Measurements from ENCODE around the gene CABLES1.

Gene CABLES1

DNA sequence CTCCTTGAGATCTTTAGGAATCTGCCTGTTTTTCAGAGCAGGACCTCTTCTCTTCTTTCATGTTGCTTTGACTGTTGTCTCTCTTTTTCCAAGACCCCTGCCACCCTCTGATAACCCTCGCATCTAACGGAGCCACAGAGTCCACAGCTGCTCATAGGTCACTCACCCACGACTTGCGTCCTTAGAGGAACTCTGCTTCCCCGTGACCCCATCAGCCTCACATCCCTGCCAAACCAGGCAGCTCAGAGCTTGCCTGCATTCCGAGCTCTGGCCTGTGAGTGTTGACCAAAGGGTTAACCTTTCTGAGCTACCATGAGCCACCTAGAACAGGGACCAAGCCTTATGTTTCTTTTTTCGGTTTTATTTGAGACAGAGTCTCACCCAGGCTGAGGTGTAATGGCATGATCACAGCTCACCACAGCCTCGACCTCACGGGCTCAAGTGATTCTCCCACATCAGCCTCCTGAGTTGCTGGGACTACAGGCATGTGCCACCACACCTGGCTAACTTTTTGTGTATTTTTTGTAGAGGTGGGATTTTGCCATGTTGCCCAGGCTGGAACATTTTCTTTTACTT, 36.4 kb downstream of the CABLES1 start:
- no peak for DNase-seq

DNA sequence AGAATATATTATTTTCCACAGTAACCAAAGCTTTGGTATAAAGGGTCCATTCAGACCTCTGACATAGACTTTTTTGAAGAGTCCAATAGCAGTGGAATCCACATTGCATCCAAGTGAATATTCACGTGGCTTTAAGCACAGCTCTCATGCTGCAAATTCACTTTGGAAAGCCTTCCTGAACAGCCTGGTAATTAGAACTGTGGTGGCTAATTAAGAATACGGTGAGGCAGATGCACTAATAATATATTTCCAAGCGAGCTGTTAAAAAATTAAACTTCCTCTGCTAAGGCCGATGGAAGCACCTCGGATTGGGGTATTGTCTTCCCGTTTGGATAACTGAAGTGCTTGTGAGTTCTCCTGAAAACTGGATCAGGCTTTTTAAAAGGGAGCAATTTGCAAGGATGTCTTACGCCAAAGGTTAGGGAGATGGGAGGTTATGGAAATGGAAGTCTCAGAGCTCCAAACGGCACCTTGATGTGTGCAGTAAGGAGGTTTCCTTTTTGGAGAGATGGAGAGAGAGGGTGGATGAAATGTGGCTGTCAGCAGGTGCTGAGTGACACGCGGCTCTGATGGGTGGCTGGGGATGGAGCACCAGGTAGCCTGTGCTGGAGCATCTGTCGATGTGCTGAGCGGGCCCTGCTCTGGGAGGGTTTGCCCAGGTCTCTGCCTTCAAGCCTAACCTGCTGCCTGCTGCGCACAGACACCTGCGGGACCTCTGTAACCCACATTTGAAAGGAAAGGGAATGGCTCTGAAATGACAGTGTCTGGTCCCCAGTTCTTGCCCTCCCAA, 37.5 kb downstream of the CABLES1 start:
- DNase-seq = no peak

DNA sequence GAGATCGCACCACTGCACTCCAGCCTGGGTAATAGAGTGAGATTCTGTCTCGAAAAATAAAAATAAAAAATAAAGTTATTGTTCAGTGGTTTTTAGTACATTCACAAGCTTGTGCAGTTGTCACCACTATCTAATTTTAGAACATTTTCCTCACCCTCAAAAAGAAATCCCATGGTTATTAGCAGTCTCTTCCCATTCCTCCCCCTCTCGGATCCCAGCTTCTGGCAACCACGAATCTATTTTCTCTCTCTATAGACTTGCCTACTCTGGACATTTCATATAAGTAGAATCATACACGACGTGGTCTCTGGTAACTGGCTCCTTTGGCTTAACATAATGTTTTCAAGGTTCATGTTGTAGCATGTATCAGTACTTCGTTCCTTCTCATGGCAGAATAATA, 38.6 kb downstream of the CABLES1 start:
- DNase-seq = no peak

DNA sequence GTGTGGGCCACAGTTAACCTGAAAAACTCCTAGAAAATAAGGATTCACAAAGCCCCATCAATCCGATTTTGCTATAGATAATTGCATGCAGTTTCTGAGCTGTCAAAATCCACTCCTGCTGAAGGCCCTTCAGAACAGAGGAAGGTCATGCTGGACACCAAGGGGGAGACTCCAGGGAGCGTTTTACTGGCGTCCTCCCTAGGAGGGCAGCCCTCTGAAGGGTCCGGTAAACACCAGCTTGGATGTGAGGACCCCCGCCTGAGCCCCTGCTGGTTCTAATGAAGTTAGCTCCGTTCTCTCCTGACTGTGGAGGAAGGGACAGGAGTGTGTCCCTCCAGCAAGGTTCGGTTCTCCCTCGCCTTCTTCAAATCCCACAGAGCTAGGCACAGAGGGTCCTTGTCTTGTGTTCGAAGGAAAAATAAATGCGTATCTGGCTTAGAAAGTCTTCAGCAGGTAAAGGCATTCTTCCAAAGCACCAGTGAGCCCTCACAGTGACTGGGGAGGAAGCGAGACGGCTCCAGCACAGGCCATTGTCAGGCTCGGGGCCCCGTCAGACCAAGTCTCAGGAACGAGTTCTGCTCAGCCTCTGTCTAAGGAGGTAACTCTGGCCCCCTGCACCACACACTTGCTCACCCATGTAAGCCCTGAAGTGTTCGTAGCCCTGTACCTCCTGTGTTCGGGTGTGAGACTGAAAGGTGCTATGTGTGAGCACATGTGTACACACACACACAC, 41.6 kb downstream of the CABLES1 start:
- no peak for DNase-seq

DNA sequence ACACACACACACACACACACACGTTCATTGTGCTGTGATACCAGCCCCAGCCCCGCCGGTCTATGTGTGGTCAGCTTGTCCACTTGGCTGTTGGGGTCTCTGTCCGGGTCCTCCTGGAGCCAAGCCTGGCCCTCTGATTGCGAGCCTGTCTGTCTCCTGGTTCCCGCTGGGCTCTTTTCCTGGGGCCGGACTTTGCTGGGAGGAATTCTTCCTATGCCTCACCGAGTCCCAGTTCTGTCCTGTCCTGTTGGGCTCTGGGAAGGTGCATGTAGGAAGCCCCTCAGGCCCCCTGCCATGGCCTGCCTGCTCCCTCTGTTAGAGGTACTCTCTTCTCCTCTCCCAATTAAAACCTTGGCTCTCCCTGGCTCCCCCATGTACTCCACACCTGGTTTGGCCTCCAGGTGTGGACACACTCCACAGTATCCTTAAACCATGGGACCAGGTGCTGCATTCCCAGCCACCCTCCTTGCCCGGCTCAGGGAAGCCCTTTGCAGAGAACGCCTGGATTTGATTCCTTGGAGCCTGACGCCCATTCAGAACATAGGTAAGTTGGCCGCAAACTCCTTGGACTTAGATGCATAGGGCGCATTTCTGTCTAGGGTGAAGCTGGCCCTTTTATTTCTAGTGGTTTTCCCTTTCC, 42.3 kb downstream of the CABLES1 start:
- no peak for DNase-seq

DNA sequence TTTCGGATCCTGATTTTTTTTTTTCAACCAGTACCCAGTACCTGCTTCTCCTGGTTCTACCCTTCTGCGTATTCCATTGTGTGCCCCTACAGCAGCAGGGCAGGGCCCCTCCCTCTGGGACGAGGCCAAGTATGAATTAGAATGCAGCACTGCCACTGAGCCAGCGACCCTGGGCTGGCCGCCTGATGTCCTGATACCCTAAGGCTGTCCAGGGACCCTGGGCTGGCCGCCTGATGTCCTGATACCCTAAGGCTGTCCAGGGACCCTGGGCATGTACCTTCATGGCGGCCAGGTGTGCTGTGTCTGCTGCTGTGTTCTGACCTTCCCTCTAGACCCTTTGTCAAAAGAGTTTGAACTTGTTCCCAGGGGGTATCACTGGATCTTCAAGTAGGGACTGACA, 42.9 kb downstream of the CABLES1 start:
- no peak for DNase-seq

DNA sequence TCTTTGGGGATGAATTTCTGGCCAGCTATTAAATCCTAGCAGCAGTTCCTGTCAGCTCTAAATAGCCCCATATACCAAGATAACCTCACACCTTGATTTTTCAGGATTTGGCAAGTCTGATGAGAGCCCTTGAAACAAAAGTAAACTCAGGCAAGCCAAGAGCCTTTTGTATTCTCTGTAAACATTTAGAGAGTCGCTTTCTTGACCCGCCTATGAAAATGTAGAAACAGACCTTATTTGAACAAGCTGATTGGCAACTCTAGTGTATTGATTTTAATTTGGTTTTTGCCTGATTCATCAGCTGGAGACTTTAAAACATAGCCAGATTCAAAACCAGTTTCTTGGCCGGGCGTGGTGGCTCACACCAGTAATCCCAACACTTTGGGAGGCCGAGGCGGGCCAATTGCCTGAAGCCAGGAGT, 43.4 kb downstream of the CABLES1 start:
- DNase-seq = no peak

DNA sequence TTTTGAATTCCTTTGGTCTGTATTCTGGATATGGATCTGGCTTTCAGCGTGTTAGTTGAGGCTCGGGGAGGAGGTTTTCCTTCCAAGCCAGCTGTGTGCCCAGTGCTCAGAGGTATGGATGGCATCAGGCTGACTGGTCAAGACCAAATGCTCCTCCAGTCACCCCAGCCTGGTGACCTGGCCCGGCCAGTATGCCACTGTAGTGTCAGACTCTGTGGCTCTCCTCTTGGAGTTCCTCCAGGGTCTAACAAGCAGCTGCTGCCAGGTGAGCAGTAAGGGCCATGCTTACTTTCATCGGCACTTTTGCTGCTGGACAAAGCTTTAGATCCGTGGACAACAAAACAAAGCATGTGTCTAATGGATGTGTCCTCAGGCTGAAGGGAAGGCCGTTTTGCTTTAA, 44.1 kb downstream of the CABLES1 start:
- DNase-seq = no peak

DNA sequence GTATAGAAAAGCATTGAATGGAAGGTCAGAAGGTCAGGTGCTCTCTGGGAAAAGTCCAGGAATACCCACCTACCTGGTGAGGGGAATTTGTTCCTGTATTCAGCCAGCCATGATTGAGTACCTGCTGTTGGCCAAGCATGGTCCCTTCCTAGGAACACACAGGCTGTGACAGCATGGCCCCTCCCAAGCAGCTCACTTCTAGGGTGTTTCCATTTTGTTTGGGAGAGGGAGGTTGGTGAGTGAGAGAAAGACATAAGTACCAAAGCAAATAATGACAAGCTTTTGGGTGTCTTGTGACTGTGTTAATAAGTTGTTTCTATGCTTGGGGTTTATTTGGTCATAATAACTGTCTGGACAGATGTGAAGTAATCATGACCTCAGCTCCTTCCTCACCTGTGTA, 46.3 kb downstream of the CABLES1 start:
- DNase-seq = no peak

DNA sequence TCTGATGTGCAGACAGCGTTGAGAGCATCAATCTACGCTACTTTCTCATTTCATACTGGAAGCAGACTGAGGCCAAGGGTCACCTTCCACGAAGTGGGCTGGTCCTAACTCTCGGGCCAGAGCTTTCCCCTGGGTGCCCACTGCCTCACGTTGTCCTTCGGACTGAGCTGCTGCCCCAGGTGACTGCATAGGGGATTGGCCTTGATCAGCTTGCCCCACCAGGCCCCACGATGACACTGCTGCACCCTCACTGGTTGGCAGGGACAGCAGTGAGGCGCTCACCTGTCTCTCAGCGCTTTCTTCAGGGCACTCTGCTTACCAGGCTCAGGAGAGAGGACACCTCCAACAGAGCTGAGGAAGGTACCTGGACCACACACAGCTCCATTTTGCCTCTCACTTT, 47.3 kb downstream of the CABLES1 start:
- no peak for DNase-seq

DNA sequence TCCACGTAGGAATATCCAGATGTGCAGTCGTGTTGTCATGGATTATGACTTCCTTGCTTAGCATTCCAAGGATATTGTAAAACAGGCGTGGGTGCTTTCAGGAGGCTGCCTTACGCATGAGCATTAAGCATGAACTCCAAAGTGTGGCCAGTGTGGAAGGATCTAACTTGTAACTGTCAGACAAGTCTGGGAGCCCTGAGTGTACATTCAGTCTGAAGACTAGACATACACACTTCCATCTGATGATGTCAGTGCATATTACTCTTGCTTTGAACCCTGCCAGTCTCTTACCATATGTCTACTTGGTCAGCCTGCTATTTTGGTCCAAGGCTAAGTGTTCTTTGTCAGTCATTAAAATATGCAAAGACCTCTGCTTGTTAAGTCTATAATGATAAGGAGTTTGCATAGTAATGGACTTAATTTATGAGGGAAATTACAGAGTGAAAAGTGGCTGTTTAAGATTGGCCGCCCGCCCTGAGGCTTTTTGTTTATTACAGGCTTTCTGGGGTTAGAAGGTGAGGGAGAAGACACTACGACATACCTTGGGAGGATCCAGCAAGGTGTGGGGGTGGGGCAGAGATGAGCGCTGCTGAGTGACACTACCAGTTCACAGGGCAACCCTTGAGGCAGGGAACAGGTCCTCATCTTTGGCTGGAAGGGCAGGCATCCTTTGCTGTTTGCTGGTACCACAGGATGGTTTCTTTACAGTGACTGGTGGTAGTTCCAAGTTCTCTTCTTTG, 48.3 kb downstream of the CABLES1 start:
- DNase-seq = no peak

DNA sequence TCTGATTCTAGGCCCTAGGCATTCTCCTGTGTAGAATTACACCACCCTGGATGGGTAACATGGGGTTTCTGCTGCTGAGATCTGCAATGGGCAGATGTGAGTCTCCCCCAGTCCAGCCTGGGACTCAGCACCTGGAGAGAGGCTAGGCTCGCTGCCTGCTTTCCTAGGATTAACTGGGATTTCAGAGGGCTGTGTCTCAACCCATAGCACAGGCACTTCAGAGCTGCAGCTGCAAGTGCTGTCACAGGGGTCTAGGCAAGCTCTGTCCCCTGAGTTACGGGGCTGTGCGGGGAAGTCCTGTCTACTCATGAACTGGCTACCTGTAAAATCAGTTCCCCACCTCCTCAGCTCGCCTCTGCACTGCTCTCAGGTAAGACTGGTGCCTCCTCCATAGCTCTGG, 51.5 kb downstream of the CABLES1 start:
- DNase-seq = no peak

DNA sequence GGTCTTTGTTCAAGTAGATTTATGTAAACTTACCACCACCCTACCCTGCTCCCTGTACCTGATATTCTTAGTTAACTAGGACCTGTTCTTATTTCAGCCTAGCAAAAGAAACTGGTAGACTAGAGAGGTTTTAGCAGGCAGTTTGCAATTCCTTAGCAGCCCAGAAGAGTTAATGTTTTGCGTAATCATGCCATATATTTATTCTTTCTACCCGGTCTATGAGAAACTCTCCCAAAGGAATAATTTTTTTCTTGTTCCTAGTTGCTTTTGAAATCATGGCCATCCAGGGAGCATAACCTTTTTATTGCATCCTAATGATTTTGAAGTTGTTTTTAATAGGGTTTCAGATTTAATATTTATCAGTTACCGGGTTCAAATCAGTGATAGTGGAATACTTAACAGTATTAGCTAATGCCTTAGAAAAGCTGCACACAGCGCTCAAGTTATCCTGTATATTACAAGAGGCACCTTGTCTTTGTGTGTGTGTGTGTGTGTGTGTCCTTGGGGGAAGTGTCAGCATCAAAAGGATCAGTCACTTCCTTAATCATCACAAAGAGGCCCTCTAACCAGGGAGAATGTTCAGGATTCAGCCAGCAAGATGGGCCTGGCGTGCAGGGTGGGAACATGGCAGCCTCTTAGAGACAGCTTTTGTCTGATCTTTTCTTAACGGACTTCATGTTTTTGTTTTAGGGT, 52.9 kb downstream of the CABLES1 start:
- DNase-seq = no peak

DNA sequence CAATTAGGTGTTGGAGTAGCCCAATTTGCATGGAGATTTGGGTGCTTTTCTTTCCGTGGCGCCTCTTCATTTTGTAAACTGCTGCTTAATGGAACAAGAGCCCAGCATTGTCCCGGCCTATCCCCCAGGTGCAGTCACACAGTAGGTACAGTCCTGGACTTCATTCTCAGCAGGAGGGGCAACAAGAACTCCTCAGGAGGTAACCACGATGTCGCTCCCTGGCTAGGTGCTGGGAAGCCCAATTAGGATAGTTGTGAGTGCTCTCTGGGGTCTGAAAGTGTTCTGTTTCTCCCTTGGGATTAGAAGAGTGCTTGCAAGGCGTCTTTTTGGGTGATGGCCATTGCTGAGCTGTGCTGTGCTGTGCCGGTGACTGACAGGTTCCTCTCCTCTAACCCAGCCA, 53.8 kb downstream of the CABLES1 start:
- DNase-seq = no peak

DNA sequence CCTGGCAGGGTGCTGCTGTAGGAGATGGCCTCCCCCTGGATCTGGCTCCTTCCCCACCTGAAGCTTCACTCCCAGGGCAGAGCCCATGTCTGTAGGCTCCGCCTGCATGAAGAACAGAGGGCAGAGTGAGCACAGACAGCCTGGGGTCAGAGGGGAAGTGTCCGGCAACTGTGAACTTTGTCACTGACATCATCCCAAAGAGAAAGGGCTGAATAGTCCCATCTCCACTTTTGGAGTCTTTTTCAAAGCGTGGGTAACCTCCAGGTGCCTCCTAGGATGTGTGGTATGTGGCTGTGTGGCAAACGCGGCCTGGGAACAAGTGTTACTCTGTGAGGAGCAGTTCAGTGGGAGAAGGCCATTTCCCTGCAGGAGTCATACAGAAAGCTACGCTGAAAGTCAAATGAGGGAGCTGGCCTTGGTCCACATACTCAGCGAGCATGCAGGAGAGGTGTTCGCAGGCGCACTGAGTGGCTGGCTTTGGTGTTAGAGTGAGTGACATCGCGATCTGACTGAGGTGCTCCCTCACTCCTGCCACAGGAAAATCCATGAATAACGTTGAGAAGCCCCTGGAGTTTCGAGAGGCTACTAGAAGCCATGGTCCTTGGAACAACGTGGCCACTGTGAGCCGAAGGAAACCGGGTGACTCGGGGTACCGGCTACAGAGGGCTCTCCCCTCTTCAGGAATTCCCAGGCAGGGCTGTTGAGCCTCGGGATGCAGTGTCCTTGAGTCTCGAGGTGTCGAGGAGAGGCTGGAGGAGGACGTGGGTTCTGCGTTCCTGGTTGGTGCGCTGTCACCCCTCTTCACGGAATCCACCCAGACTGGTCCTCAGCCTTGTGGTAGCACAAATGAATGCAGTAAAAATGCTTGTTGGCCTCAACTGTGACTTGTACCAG, 54.7 kb downstream of the CABLES1 start:
- DNase-seq = no peak

DNA sequence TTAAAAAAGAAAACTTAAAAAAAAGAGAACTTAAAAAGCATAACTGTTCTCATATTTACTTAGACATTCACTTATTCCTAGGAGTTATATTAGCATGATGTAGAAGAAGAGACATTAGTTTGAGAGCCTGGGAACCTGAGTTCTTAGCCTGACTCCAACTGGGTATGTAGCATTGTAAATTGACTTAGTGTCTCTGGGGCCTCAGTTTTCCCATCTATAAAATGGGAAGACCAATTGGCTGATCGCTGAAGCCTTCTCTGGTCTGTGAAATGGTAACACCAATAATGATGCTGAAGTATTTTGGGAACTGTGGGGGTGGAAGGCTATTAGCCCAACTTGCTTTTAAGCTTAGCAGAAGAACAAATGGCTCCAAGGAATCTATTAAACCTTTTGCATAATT, 55.9 kb downstream of the CABLES1 start:
- no peak for DNase-seq

DNA sequence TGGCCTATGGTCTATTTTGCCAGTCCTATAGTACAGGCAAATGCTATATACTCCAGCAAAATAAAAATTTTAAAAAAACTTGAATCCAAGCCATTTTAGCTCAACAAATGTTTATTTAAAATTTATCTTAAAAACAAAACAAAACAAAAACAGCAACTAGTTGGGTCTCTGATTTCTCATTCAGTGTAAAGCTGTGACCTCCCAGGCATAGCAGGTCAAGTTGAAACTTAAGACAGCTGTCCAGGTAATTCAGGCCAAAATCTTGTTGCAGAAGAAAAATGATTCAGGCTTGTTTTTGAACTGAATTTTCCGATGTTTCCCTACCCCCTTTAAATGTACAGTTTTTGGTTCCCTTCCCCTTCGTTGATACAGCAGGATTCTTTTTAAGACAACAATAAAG, 58.5 kb downstream of the CABLES1 start:
- DNase-seq = no peak

DNA sequence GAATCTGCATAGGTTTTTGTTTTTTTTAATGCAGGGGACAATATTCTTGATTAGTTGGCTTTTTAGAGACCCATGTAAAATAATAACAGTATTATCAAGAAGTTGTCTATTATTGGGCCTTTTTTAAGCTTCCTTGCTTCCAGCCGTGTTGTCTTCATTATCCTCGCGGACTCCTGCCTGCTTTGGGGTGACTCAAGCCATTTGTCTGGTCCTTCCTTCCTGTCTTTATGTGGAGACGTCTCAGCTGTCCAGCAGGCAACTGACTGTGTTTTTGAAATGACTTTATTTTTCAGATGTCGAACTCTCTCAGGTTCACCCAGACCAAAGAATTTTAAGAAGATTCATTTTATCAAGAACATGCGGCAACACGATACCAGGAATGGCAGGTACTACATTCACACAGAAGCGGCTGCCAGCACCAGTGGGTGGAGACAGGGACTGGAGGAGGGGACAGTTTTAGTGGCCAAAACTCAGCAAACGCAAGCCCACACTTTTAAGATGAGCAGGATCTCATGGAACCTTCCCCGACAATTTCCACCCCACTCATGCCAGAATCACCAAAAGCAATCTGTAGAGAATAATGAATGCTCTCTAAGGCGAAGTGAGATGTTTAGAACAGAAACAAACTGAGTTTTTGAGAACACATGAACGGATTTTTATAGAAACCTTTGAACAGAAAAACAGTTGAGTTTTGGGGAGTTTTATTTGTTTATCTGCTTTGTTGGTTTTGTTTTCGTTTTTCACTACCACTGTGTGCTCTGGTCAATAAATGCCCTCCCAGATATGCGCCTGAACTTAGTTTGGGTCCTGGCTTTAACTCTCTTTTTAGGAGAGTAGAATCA, 59.1 kb downstream of the CABLES1 start:
- DNase-seq = no peak

DNA sequence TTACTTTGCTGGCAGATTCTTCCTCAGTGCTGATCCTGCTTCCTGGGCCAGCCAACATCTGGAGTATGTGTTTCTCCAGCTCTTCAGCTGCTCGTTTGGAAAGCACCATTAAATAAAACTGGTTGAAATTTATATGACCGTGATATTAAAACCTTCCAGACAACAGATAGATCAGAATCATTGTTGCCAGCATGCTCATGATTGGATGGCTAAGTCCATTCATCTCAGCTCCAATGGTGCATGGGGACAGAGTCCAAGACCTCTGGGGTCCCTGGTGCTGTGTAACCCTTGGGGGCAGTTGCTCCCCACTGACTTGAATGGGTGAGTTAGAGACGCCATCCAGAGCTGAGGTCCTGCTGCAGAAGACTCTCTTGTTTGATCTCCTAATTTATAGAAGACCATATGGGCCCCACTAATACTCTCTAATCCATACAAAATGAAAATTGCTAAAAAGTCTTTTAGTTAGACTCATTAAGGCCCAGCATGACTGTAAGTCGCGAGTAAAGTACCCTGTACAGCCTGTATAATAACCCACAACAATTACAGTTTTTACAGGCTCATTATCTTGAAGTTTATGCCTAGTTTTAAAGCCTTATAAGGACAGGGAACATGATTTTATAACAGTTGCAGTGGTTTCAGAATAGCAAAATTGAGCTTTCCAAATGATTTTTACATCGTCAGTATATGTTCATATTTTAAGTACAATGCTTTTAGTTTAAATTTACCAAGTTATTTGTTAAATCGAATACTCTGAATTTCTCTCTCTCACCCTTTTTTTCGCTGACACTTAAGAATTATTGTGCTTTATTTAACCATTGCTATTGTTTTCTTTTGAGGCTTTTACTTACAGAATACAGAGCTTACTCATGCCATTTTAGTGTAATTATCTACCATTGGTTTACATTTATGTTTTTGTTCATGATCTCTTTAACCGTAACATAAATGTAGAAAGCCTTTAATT, 60.0 kb downstream of the CABLES1 start:
- no peak for DNase-seq

All from stimulated activated CD4-positive, alpha-beta T cell treated with anti-CD3 and anti-CD28 coated beads, Interleukin-2, amount 100 ng/mL, for 24 hours (primary cell).